Caco-2 (cell line): Measurements from ENCODE around the gene ONECUT1. TPM values are rescaled to one million over a fixed set of nuclear protein-coding genes. Genes with fewer than 3 reads are reported as not detected.

Source experiments
- BruUV-seq: library from RNA; stranded (reverse); fragments of 400-500 nt; replicated peaks from 2 replicates; lab custom pipeline; 2021; lab: Mats Ljungman, UMichigan
- CTCF ChIA-PET: fragments of 300-600 bp; sonication (Branson Sonifier 250); formaldehyde crosslinking; loops from one replicate; lab custom pipeline; 2022; ENCODE audit warnings: antibody characterized with exemption; lab: Charles Lee
- POLR2A ChIA-PET: fragments of 300-600 bp; sonication (Branson Sonifier 250); formaldehyde crosslinking; loops from one replicate; lab custom pipeline; 2022; ENCODE audit warnings: antibody characterized with exemption; lab: Charles Lee
- DNase-seq, 2 experiments: peaks; one replicate each; pipeline versions ENCODE4 v3.0.0 to v3.0.0-alpha.2; 2020 to 2022
- H3K27me3 ChIP-seq: replicated peaks from 2 replicates; pipeline ENCODE4 v1.6.0; 2011; ENCODE audit warnings: low read length; ENCODE audit not compliant: control insufficient read depth, insufficient read depth
- H3K36me3 ChIP-seq: 2 replicates; pipeline ENCODE4 v1.5.1; 2011; ENCODE audit warnings: low read length; ENCODE audit not compliant: control insufficient read depth, insufficient read depth
- H3K4me1 ChIP-seq: fragments of 250-450 bp; sonication (Bioruptor Pico); 2 replicates; pipeline ENCODE4 v1.5.1; 2020; ENCODE audit warnings: mild to moderate bottlenecking
- H3K4me3 ChIP-seq: 2 replicates; pipeline ENCODE4 v1.5.1; 2011; ENCODE audit warnings: low read depth, mild to moderate bottlenecking, control low read depth, low read length
- H3K9me3 ChIP-seq: fragments of 250-450 bp; sonication (Bioruptor Pico); 2 replicates; pipeline ENCODE4 v1.5.1; 2020; ENCODE audit warnings: mild to moderate bottlenecking, moderate library complexity
- H3K27ac Mint-ChIP-seq: one replicate; pipeline ENCODE4 v1.8.0; 2022; ENCODE audit warnings: mixed read lengths; ENCODE audit not compliant: unreplicated experiment
- H3K27me3 Mint-ChIP-seq: one replicate; pipeline ENCODE4 v1.8.0; 2022; ENCODE audit warnings: mixed read lengths; ENCODE audit not compliant: insufficient read depth, unreplicated experiment
- H3K36me3 Mint-ChIP-seq: one replicate; pipeline ENCODE4 v1.8.0; 2022; ENCODE audit warnings: mild to moderate bottlenecking, mixed read lengths; ENCODE audit not compliant: insufficient read depth, unreplicated experiment
- H3K4me1 Mint-ChIP-seq: one replicate; pipeline ENCODE4 v1.8.0; 2022; ENCODE audit warnings: low read depth, mixed read lengths; ENCODE audit not compliant: unreplicated experiment
- H3K4me3 Mint-ChIP-seq: one replicate; pipeline ENCODE4 v1.8.0; 2022; ENCODE audit warnings: mild to moderate bottlenecking, moderate library complexity, mixed read lengths; ENCODE audit not compliant: unreplicated experiment
- H3K9me3 Mint-ChIP-seq: one replicate; pipeline ENCODE4 v1.8.0; 2022; ENCODE audit warnings: mixed read lengths; ENCODE audit not compliant: unreplicated experiment
- intact Hi-C: fragments of 100-400 bp; cut with micrococcal nuclease; formaldehyde crosslinking; loops from one replicate; pipeline ENCODE4 v1.10.0; 2022; ENCODE audit not compliant: unreplicated experiment
- total RNA-seq: library from RNA; stranded (reverse); gene quantifications from 2 replicates; pipeline ENCODE4 v1.2.3, GENCODE V29; 2022
- TF ChIP-seq, protein P1 (sequence below), 2 experiments: fragments of 200-600 bp in 1 of 2; IDR thresholded peaks; 1 replicate in 1 of 2; 2 replicates in 1 of 2; pipeline versions ENCODE4 v1.5.1 to v1.8.0; 2011 to 2022; ENCODE audit warnings: antibody characterized with exemption in 1 of 2, control low read depth in 1 of 2, inconsistent platforms in 1 of 2, low read depth in 1 of 2, low read length in 1 of 2, mild to moderate bottlenecking in 1 of 2, moderate library complexity in 1 of 2; ENCODE audit not compliant: insufficient read depth in 1 of 2, severe bottlenecking in 1 of 2, unreplicated experiment in 1 of 2

The ONECUT1 gene
- total RNA-seq, 1 experiment from 2014 or later, result 0.68 TPM

DNA sequence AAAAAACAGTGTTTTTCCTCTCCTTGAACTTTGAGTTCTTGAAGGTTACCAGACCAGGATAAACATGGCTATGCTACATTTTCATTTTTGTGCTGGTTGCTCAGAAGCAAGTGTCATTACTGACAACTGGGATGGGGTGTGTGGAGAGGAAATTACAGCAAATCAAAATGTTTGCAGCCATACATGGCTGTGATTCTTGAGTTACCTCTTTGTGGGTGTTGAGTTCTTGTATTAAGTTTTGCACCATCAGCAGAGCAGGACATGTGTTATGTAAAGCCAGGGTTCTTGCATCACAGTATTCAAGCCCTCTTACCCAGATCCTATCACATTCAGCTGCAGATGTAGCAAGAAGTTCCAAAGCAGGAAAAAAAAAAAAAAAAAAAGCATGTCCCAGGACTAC lies 57.0 kb downstream of the ONECUT1 start:
- Histone ChIP-seq H3K4me1 (no peaks in the 10 kb centered on the region), H3K27me3 (no peaks in the 10 kb centered on the region), H3K36me3 (no peaks in the 10 kb centered on the region), H3K4me3 (no peak overlapping the region), H3K9me3 (no peaks in the 10 kb centered on the region)
- CTCF ChIA-PET, result no interaction called here
- Mint-ChIP-seq H3K36me3 (no peaks in the 10 kb centered on the region), H3K4me3 (no peak overlapping the region), H3K4me1 (no peaks in the 10 kb centered on the region), H3K27me3 (no peaks in the 10 kb centered on the region), H3K27ac (no peak overlapping the region), H3K9me3 (no peaks in the 10 kb centered on the region)
- TF ChIP-seq, protein P1, sequence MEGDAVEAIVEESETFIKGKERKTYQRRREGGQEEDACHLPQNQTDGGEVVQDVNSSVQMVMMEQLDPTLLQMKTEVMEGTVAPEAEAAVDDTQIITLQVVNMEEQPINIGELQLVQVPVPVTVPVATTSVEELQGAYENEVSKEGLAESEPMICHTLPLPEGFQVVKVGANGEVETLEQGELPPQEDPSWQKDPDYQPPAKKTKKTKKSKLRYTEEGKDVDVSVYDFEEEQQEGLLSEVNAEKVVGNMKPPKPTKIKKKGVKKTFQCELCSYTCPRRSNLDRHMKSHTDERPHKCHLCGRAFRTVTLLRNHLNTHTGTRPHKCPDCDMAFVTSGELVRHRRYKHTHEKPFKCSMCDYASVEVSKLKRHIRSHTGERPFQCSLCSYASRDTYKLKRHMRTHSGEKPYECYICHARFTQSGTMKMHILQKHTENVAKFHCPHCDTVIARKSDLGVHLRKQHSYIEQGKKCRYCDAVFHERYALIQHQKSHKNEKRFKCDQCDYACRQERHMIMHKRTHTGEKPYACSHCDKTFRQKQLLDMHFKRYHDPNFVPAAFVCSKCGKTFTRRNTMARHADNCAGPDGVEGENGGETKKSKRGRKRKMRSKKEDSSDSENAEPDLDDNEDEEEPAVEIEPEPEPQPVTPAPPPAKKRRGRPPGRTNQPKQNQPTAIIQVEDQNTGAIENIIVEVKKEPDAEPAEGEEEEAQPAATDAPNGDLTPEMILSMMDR (IDR thresholded peaks at IDR 0.05; ENCODE audit: insufficient read depth in 1 of 2, low read depth in 1 of 2, low read length in 1 of 2, severe bottlenecking in 1 of 2, unreplicated experiment in 1 of 2), result no peak
- intact Hi-C loops, result no loop called here
- DNase-seq, result no peak
- BruUV-seq, result no TSS peak
- POLR2A ChIA-PET, result no interaction called here

DNA sequence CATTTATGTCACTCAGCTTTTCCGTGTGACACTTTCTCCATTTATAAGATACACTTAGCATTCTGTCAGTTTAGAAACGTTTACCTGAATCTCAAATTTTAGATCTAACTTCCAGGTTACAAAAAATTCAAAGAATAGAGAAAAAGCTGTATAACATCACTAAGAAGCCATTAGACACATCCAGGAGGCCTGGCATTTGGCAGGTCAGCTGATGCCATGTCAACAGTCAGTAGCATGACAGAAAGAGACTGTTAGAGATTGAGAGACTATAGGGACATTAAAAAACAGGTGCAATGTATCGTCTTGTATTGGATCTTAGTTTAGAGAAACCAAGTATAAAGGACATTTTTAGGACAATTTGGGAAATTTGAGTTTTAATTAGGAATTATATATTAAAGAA lies 57.6 kb downstream of the ONECUT1 start:
- no peak for DNase-seq
- intact Hi-C loops, result no loop called here
- ChIA-PET CTCF (no interaction called here), POLR2A (no interaction called here)
- H3K27me3 ChIP-seq, result no peaks in the 10 kb centered on the region
- no peak overlapping the region for H3K4me3 Mint-ChIP-seq
- no peak overlapping the region for H3K27ac Mint-ChIP-seq
- H3K4me3 ChIP-seq, result no peak overlapping the region
- H3K36me3 Mint-ChIP-seq, result no peaks in the 10 kb centered on the region
- no peaks in the 10 kb centered on the region for H3K36me3 ChIP-seq
- no peaks in the 10 kb centered on the region for H3K4me1 ChIP-seq
- H3K9me3 Mint-ChIP-seq, result no peaks in the 10 kb centered on the region
- TF ChIP-seq, protein P1 (IDR thresholded peaks at IDR 0.05; ENCODE audit: insufficient read depth in 1 of 2, low read depth in 1 of 2, low read length in 1 of 2, severe bottlenecking in 1 of 2, unreplicated experiment in 1 of 2), result no peak
- no TSS peak for BruUV-seq
- no peaks in the 10 kb centered on the region for H3K27me3 Mint-ChIP-seq
- no peaks in the 10 kb centered on the region for H3K4me1 Mint-ChIP-seq
- no peaks in the 10 kb centered on the region for H3K9me3 ChIP-seq

DNA sequence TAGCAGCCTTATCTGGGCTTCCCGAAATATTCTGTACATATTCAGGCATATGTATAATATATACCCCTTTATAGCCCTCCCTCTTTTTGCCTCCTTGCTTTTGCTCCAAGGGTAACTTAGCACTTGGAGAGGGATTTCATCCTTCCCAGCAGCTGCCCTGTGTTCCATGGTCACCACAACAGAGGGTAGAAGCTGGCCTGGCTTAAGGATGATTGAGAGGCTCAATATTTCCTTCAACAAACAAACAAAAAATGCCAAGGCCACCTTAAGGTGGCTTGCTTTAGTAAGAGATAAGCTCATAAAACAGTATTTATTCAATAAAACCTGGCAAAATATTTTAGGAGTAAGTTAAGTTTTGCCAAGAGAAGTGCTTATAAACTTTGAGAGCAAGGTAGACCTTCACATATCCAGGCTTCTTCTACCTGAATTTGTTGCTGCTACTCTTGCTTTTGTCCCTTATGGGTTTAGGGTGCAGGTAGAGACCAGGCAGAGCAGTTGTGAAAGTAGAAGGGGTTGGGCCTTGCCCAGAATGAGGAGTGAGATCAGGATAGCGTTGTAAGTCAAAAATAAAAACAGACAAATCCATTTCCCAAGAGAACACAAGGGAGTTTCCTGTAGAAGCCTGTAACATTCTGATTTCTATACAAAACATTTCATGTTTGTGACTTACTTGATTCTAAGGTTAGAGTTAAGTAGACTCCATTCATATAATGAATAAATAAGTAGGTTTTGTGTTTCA lies 58.2 kb downstream of the ONECUT1 start:
- no peaks in the 10 kb centered on the region for H3K9me3 Mint-ChIP-seq
- Histone ChIP-seq H3K27me3 (no peaks in the 10 kb centered on the region), H3K9me3 (no peaks in the 10 kb centered on the region), H3K36me3 (no peaks in the 10 kb centered on the region), H3K4me1 (no peaks in the 10 kb centered on the region), H3K4me3 (no peak overlapping the region)
- no peak overlapping the region for H3K4me3 Mint-ChIP-seq
- ChIA-PET POLR2A (no interaction called here), CTCF (no interaction called here)
- no TSS peak for BruUV-seq
- TF ChIP-seq, protein P1 (IDR thresholded peaks at IDR 0.05; ENCODE audit: insufficient read depth in 1 of 2, low read depth in 1 of 2, low read length in 1 of 2, severe bottlenecking in 1 of 2, unreplicated experiment in 1 of 2), result no peak
- no peaks in the 10 kb centered on the region for H3K36me3 Mint-ChIP-seq
- DNase-seq, result no peak
- no peak overlapping the region for H3K27ac Mint-ChIP-seq
- H3K4me1 Mint-ChIP-seq, result no peaks in the 10 kb centered on the region
- intact Hi-C loops, result no loop called here
- no peaks in the 10 kb centered on the region for H3K27me3 Mint-ChIP-seq
